Measurements from ENCODE around the gene ORAI3.

ORAI3 gene

DNA sequence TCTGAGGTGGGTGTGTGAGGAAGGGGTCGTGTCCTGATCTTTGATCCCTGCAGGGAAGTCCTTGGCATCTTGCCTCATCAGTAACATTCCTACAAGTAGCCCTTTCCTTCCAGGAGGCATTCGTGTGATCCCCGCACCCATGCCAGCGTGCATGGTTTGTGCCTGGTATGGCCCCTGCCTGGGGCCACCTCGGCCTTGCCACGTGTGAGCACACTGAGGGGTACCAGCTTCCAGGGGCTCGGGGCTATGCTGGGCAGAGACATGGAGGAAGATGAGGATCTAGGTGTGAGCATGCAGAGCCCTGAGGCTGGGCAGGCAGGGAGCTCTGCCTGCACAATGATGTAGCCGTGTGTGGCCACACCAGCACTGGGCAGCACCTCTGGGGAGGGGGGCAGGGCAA lies 42.2 kb downstream of the ORAI3 start:
- H3K4me1 Mint-ChIP-seq (ENCODE audit: low read depth) = peaks cover 41% of the 10 kb centered on the region
- no peaks in the 10 kb centered on the region for H3K9me3 Mint-ChIP-seq
- no peak overlapping the region for H3K4me3 Mint-ChIP-seq
- H3K36me3 Mint-ChIP-seq (ENCODE audit: low read depth) = peaks cover 28% of the 10 kb centered on the region
- no peak overlapping the region for H3K27ac Mint-ChIP-seq
- intact Hi-C loops (cut with micrococcal nuclease) = no loop called here
- no peaks in the 10 kb centered on the region for H3K27me3 Mint-ChIP-seq

GRCh38 chr16:30992276-30992780 lies 43.5 kb downstream of the ORAI3 start:
- Mint-ChIP-seq H3K27ac (no peak overlapping the region), H3K9me3 (no peaks in the 10 kb centered on the region), H3K36me3 (ENCODE audit: low read depth) (peaks cover 23% of the 10 kb centered on the region), H3K4me3 (no peak overlapping the region), H3K4me1 (ENCODE audit: low read depth) (peaks cover 43% of the 10 kb centered on the region), H3K27me3 (no peaks in the 10 kb centered on the region)
- intact Hi-C loops (cut with micrococcal nuclease) = no loop called here

DNA sequence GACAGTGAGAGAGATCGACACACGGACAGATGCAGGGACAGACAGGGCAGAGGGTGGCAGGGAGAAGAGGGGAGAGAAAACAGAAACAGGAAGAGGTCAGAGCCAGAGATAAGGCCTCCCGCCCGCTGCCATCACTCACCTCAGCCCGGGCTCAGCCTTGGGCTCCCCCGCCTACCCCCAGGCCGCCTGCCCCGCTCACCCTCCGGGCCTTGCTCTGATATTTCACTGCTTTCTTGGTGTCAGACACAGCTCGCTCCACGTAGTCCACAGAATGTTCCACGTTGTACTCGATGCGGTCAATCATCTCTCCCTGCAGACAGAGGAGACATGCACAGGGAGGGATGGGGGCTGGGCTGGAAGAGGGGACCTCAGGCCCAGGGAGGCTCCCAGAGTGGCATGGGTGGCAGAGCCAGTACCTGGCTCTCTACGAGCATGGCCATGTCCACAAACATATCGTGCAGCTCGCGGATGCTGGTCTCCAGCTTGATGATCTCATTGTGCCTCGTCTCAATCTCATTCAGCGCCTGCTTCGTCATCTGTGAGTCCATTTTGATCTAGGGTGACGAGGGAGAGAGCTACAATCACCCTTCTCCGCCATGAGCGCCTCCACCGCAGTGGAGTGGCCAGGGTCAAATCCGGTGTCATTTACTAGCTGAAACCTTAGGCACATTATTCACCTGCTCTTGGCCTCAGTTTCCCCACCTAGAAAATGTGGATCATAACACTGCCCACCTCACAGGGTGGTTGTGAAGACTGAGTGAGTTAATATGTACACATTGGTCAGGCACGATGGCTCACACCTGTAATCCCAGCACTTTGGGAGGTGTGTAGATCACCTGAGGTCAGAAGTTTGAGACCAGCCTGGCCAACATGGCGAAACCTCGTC lies 44.3 kb downstream of the ORAI3 start:
- Mint-ChIP-seq H3K4me1 (ENCODE audit: low read depth) (peaks cover 48% of the 10 kb centered on the region), H3K4me3 (no peak overlapping the region), H3K9me3 (no peaks in the 10 kb centered on the region), H3K27me3 (peaks cover 5% of the 10 kb centered on the region), H3K27ac (peak overlapping the region; percentile 47), H3K36me3 (ENCODE audit: low read depth) (peaks cover 17% of the 10 kb centered on the region)
- intact Hi-C loops (cut with micrococcal nuclease) = no loop called here

DNA sequence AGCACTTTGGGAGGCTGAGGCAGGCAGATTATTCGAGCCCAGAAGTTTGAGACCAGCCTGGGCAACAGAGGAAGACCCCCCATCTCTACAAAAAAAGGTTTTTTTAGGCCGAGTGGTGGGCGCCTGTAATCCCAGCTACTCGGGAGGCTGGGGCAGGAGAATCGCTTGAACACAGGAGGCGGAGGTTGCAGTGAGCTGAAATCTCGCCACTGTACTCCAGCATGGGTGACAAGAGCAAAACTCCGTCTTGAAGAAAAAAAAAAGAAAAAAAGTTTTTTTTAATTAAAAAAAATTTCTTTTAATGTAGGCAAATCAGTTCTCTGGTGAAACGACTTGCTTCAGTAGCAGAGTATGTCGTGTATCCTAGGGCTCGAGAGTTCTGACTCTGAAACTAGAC lies 47.1 kb downstream of the ORAI3 start:
- Mint-ChIP-seq H3K4me1 (ENCODE audit: low read depth) (peaks cover 36% of the 10 kb centered on the region), H3K36me3 (ENCODE audit: low read depth) (peaks cover 10% of the 10 kb centered on the region), H3K27me3 (peaks cover 5% of the 10 kb centered on the region), H3K9me3 (no peaks in the 10 kb centered on the region), H3K27ac (peak overlapping the region; percentile 91), H3K4me3 (peak overlapping the region; percentile 75)
- intact Hi-C loops (cut with micrococcal nuclease) = loop anchor here (2.0 kb wide), 1 partner anchor 37 kb away; the partner anchor contains the start of gene STX4

GRCh38 chr16:30996324-30996984 lies 47.6 kb downstream of the ORAI3 start:
- intact Hi-C loops (cut with micrococcal nuclease) = loop anchor here (2.0 kb wide), 1 partner anchor 36 kb away; the partner anchor contains the start of gene STX4
- peak overlapping the region; percentile 75 for H3K4me3 Mint-ChIP-seq
- H3K27me3 Mint-ChIP-seq = peaks cover 6% of the 10 kb centered on the region
- H3K9me3 Mint-ChIP-seq = no peaks in the 10 kb centered on the region
- peaks cover 10% of the 10 kb centered on the region for H3K36me3 Mint-ChIP-seq (ENCODE audit: low read depth)
- H3K4me1 Mint-ChIP-seq (ENCODE audit: low read depth) = peaks cover 36% of the 10 kb centered on the region
- H3K27ac Mint-ChIP-seq = peak overlapping the region; percentile 91

- intact Hi-C loops (cut with micrococcal nuclease) = loop anchor here (2.0 kb wide), 1 partner anchor 36 kb away; the partner anchor contains the start of gene STX4
- Mint-ChIP-seq H3K4me3 (peak overlapping the region; percentile 75), H3K27me3 (peaks cover 10% of the 10 kb centered on the region), H3K36me3 (ENCODE audit: low read depth) (peaks cover 10% of the 10 kb centered on the region), H3K27ac (peak overlapping the region; percentile 91), H3K4me1 (ENCODE audit: low read depth) (peaks cover 36% of the 10 kb centered on the region), H3K9me3 (no peaks in the 10 kb centered on the region)
Observed at GRCh38 chr16:30996985-30997724, 48.3 kb downstream of the ORAI3 start.

- Mint-ChIP-seq H3K36me3 (ENCODE audit: low read depth) (peaks cover 10% of the 10 kb centered on the region), H3K27me3 (peaks cover 12% of the 10 kb centered on the region), H3K9me3 (no peaks in the 10 kb centered on the region), H3K4me3 (peak overlapping the region; percentile 75), H3K27ac (peak overlapping the region; percentile 91), H3K4me1 (ENCODE audit: low read depth) (peaks cover 27% of the 10 kb centered on the region)
- intact Hi-C loops (cut with micrococcal nuclease) = loop anchor here (2.0 kb wide), 1 partner anchor 35 kb away; the partner anchor contains the start of gene STX4
Observed at GRCh38 chr16:30997725-30998711, 49.1 kb downstream of the ORAI3 start.

DNA sequence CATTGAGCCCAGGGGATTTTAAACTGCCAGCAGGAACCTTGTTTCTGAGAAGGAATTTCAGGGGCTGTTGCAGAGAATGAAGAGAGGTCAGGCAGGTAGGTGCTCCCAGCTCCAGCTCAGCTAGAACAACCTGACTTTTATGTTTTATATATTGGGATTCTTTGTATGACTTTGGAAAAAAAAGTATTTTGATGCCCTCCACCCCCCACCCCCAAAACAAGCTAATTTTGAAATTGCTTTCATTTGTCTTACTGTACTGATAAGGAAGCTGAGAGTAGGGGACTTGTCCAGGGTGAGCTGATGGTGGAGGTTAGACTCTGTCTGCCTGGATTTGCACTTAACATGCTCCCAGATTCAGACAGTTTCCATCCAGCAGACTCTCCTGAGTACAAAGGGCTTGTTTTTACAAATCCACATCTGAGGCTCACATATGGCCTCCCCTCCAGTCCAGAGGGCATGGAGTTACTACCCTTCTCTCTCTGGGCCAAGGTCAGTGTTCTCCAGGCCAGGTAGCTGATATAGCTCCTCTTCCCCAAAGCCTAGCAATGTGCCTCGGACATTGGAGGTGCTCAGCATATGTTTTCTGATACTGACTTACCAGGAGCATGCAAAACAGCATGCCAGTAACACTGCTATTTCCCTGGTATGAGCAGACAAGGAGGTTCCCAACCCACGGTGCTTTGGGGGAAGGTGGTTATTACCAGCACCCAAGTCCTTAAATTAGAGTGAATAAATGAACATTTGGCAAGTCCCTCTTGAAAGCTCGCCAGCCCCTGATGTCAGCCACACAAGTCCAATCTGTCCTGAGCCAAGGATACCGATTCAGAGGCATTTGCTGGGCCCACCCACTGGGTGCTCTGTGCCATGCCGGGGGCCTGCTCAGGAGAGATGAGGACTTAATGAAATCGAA lies 50.2 kb downstream of the ORAI3 start:
- Mint-ChIP-seq H3K9me3 (no peaks in the 10 kb centered on the region), H3K4me3 (no peak overlapping the region), H3K27ac (no peak overlapping the region), H3K36me3 (ENCODE audit: low read depth) (peaks cover 10% of the 10 kb centered on the region), H3K27me3 (peaks cover 12% of the 10 kb centered on the region), H3K4me1 (ENCODE audit: low read depth) (peaks cover 23% of the 10 kb centered on the region)
- intact Hi-C loops (cut with micrococcal nuclease) = no loop called here

DNA sequence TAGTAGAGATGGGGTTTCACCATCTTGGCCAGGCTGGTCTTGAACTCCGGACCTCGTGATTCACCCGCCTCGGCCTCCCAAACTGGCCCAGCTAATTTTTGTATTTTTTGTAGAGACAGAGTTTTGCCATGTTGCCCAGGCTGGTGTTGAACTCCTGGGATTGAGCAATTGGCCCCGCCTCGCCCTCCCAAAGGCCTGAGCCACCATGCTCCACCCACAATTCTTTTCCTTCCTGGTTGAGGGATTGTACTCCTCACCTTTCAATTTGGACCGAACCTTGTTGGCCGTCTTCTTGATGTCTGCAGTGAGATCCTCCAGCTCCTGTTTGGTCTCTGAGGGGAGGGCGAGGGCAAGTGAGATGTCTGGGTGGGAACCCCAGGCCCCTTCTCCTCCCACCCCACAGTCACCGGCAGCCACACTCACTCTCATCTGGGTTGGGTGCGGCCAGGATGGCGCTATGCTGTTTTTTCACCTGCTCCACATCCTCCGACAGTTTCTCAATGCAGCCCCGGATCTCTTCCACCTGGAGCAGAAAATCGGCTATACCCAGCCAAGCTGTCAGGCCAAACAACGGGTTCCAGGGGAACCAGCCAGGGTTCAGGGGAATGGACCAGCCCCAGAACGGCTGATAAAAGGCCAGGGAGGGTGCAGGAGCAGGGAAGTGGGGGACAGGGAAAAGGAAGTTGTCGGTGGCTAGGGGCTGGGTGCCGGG lies 52.0 kb downstream of the ORAI3 start:
- H3K4me3 Mint-ChIP-seq = no peak overlapping the region
- no peaks in the 10 kb centered on the region for H3K9me3 Mint-ChIP-seq
- H3K27ac Mint-ChIP-seq = peak overlapping the region; percentile 17
- peaks cover 22% of the 10 kb centered on the region for H3K4me1 Mint-ChIP-seq (ENCODE audit: low read depth)
- peaks cover 10% of the 10 kb centered on the region for H3K36me3 Mint-ChIP-seq (ENCODE audit: low read depth)
- peaks cover 18% of the 10 kb centered on the region for H3K27me3 Mint-ChIP-seq
- intact Hi-C loops (cut with micrococcal nuclease) = no loop called here

GRCh38 chr16:31001507-31002249 lies 52.8 kb downstream of the ORAI3 start:
- peak overlapping the region; percentile 23 for H3K27ac Mint-ChIP-seq
- H3K4me3 Mint-ChIP-seq = no peak overlapping the region
- peaks cover 25% of the 10 kb centered on the region for H3K27me3 Mint-ChIP-seq
- peaks cover 9% of the 10 kb centered on the region for H3K36me3 Mint-ChIP-seq (ENCODE audit: low read depth)
- intact Hi-C loops (cut with micrococcal nuclease) = no loop called here
- no peaks in the 10 kb centered on the region for H3K9me3 Mint-ChIP-seq
- H3K4me1 Mint-ChIP-seq (ENCODE audit: low read depth) = peaks cover 16% of the 10 kb centered on the region

DNA sequence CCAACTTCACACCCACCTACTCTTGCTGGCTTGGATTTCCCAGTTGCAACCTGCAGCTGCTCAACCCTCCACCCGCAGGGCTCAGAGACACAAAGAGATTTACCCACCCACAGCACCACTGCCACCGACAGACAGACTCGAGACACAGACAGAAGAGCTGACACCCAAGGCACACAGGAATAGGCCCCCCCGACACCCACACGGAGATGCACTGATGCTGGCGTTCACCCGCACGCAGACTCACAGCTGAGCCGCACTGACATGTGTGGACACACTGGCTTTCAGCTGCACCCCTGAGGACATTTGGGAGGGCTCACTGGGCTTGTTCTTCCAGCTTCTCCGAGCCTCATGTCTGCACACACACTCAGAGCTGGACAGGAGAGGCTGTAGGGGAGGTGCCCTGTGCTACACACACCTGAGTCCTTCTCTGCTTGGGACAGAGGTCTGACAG lies 53.4 kb downstream of the ORAI3 start:
- peak overlapping the region; percentile 23 for H3K27ac Mint-ChIP-seq
- peaks cover 30% of the 10 kb centered on the region for H3K27me3 Mint-ChIP-seq
- peaks cover 3% of the 10 kb centered on the region for H3K36me3 Mint-ChIP-seq (ENCODE audit: low read depth)
- peaks cover 10% of the 10 kb centered on the region for H3K4me1 Mint-ChIP-seq (ENCODE audit: low read depth)
- intact Hi-C loops (cut with micrococcal nuclease) = no loop called here
- H3K4me3 Mint-ChIP-seq = no peak overlapping the region
- H3K9me3 Mint-ChIP-seq = no peaks in the 10 kb centered on the region
